GM19043 (cell line): Measurements from ENCODE around the gene FHIT.

Source experiments
- ATAC-seq: cut with Tn5 transposase; IDR thresholded peaks from one replicate; pipeline ENCODE4 v1.9.1; 2021; ENCODE audit warnings: low read depth; ENCODE audit not compliant: unreplicated experiment

The FHIT gene

DNA sequence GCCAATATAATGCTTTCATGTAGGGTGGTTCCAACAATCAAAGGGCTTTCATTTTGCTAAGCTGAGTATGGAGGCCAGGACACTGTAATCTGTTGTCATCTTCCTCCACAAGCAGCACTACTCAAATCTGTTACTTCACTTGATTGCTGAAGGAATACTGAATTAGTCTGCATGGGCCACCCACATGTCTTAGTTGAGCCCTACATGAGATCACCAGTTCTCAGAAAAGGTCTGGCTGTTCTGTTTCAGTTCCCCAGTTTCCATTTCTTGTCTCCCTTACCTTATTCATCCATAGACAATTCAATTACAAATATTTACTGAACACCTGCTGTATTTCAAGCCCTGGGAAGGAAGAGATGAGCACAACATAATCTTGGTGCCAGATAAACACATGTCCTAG, 119.2 kb downstream of the FHIT start:
- ATAC-seq, result peak; percentile 70

DNA sequence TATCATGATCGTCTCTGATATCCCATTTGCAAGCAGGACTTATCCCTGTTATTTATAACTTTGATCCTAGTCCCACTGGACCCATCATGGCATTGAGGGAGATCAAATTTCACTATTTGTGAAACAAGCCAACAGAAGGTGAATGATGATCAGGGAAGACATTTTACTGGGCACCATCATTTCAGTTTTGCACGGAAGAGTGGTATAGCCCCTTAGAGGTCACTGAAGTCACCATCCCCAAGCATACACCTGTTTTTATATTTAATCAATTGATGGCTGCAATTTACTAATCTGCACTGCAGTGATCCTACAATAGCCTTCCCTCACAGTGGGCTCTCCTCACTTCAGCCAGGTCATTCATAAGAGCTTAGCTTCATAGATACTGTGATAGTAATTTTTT, 132.4 kb downstream of the FHIT start:
- no peak for ATAC-seq

DNA sequence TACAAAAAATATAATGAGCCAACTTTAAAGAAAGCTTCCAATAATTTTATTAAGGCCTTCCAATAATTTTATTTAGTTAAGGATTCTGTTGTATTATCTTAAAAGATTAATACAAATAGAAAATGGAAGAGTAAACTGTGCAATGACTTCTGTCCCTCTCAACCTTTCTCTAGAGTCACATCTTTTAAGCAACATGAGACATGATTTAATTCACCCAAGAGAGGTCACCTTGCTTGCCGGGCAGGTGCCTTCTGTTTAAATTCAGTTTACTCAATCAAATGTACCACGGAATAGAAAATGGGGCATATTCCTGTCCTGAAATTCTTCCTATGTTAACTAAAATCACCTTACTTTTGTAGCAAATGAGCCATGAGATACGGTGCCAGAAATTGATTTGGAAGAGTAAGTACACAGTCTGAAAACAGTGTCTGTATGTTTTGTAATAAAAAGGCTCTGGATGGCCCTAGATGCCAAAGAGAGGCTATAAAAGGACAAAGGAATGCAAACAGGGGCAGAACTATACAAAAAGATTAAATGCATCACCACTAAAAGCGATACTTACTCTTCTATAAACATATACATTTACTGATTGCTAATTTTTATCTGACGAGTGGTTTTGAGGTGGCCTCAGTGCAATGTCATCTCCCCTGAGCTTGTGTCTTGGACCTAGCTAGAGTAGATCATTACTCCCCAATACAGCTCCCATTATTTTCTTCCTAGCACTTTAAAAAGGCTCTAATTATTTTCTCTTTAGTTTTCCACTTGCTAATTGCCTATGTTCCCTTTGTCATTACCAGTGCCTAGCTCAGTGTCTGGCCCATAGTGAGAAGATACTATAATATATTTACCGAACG, 134.0 kb downstream of the FHIT start:
- no peak for ATAC-seq

DNA sequence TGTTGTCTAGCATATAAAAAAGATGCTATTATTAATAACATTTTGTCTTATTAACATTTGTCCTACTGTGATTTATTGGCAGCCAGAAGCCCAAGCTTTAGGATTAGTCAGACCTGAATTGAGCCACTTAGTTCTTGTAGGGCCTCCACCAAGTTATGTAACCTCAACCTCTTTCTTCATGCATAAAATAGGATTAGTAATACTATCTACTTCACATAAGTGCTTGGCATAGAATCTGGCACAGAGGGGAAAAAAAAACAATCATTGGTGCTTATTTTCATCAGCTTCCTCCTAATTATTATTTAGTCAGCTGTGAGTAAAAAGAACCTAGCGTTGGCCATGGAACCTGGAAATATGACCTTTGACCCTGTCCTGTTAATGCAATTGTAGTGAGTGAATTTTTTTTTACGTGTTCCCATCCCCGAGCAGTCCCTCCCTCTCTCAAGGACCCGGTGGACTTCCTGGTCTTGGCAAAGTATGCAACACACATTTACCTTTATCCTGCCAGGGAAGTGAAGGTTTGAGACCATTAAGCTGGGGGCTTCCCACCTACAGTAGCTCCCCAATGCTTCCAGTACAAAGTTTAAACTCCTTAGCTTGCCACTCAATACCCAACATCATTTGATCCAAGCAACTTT, 136.8 kb downstream of the FHIT start:
- no peak for ATAC-seq

- ATAC-seq, result no peak
Observed at GRCh38 chr3:61111825-61112224, 139.4 kb downstream of the FHIT start.

DNA sequence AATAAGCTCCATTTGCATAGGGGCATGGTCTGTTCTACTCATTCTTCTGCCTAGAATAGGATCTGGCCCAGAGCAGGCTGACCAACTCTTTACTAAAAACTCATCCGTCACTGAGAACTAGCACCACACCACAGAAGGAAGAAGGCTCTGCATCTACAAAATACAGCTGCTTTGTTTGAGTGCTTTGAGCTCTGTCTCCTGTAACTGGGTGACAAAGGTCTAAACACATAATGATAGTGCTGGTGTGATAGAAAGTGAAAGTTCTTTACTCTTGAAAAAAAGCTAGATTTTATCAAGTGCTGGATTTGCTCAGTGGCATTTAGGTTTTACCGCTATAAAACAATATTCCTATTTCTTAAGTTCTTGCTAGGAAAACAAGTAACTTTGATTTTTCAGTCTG, 140.7 kb downstream of the FHIT start:
- peak; percentile 70 for ATAC-seq

DNA sequence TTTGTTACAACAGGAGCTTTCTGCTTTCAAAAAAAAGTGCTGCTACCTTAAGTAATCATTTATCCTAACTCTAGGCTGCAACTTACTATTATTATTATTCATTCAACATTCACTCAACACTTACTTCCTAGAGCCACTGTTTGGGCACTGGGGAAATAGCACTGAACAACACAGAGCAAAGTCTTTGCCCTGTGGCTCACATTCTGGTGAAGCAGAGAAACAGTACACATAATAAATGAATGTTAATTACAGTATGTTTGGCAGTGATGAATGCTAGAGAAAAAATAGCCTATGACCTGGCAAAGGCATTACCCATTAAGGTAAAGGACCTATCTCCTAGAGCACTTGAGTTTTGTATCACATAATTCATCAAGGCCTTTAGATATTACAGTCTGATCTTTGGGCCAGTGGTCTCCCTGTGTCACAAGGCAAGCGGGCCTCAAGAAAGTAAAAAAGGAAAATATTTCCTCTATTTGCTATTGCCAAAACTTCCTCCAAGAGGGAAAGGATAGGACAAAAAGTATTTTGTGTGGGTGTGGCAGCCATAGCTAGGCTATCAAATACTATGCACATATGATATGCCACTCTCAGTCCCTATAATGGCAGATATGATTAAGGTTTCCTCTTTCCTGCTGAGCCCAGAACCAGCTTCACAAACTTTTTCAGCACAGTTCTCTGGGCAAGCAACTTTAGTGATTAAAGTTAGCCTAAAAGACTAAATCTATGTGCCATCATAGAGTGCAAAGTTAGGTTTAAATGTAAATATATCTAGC, 142.8 kb downstream of the FHIT start:
- ATAC-seq, result no peak

DNA sequence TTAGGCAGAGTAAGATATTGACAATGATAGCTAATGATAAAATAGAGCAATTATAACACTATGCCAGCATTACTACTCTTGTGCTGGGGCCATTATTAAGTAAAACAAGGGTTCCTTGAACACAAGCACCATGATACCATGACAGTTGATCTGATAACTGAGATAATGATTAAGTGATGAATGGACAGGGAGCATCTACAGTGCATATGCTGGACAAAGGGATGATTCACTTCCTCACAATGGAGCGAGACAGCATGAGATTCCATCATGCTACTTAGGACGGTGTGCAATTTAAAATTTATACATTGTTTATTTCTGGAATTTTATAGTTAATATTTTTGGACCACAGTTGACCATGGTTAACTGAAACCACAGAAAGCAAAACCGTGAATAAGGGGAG, 156.6 kb downstream of the FHIT start:
- ATAC-seq, result no peak

GRCh38 chr3:61093364-61093763, 157.9 kb downstream of the FHIT start:
- ATAC-seq, result no peak

- no peak for ATAC-seq
Observed at GRCh38 chr3:61092870-61093269, 158.4 kb downstream of the FHIT start.

- no peak for ATAC-seq
Observed at GRCh38 chr3:61090389-61091169, 160.7 kb downstream of the FHIT start.

DNA sequence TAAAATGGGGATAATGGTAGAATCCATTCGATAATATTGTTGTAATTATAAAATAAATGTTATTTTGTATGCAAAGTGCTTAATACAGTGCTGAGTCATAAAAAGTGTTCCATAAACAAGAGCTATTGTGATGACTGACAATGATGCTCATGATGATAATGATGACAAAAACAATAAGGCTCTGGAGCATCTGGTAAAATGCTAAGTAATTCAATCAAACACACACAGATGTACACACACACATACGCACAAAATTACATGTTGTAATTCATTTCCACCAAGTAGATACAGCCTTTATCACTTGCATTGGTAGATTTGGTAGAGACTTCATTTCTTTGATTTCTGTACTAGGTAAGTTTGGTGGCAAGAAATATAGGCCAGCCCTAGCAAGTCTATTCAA, 163.8 kb downstream of the FHIT start:
- no peak for ATAC-seq

DNA sequence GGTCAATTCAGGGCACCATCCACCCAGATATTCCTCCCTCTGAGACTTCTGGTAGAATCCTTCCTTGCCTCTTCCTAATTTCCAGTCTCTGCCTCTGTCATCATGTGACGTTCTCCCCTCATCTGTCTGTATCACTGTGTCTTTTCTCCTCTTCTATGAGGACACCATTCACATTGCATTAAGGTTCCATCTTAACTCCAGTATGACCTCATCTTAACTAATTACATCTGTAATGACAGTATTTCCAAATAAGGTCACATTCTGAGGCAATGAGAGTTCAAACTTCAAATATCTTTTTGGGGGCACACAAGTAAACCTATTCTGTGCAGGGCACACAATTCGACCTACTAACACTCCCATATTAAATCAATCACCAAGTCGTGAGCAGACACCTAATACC, 169.7 kb downstream of the FHIT start:
- no peak for ATAC-seq

GRCh38 chr3:61080737-61081445, 170.4 kb downstream of the FHIT start:
- no peak for ATAC-seq

DNA sequence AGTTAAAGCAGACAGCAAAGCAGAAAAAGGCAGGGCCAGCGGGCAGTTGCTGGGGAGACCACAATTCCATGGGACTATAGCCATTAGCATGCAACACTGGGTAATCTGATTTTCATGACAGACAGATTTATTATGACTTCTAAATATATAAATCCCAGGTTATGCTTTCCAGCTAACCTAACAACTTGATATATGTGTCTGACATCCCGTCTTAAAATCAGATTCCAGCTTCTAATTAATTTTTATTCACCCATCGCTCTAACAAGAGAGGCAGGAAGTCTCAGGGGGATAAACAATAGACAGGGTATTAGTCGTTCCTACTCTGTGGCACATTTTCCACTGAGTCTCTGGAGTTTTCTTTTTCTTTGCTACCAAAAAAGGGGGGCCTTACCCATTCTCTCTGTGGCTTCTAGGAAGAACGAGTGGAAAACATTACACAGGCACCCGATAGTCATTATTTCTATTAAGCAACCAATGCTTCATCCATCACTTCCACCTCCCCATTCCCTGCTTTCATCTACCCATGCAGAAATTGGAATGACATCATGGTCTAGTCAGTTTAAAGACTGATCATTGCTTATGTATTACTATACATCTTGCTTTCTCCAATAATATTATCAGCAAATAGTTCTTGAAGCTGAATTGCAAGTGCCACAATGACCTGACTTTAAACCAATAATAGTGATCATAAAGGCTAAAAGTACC, 173.1 kb downstream of the FHIT start:
- no peak for ATAC-seq

- no peak for ATAC-seq
Observed at GRCh38 chr3:61077551-61077950, 173.7 kb downstream of the FHIT start.

- no peak for ATAC-seq
Observed at GRCh38 chr3:61074783-61075182, 176.5 kb downstream of the FHIT start.

- no peak for ATAC-seq
Observed at GRCh38 chr3:61073566-61074165, 177.6 kb downstream of the FHIT start.

DNA sequence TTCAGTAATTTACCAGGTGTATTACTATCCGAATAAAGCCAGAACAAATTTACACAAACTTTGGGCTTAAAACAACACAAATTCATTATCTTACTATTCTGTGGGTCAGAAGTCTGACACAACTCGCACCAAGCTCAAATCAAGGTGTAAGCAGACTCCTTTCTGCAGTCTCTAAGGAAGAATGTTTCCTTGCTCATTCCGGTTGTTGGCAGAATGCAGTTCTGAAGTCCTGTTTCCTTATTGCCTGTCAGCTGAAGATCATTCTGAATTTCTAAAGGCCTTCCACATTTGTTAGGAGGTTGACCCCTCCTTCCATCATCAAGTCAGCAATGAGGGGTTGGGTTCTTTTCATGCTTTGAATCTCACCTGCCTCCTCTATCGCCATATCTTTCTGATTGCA, 183.2 kb downstream of the FHIT start:
- no peak for ATAC-seq
